ENCODE measurements around the gene PHLPP1. TPM values are rescaled to one million over a fixed set of nuclear protein-coding genes. Genes with fewer than 3 reads are reported as not detected.

Gene PHLPP1
- total and polyA plus RNA-seq, 9 donors = 4.4 to 15.9 (median 12.0) TPM

GRCh38 chr18:63022429-63023022 lies 307.2 kb downstream of the PHLPP1 start:
- Histone ChIP-seq H3K9me3 (no peaks in the 10 kb centered on the region), H3K27me3 (no peaks in the 10 kb centered on the region), H3K4me3 (no peak overlapping the region), H3K4me1 (ENCODE audit: insufficient read depth) (no peaks in the 10 kb centered on the region), H3K27ac (no peak overlapping the region), H3K36me3 (no peaks in the 10 kb centered on the region)
- TF ChIP-seq POLR2A (IDR thresholded peaks at IDR 0.05) (no peak), EP300 (IDR thresholded peaks at IDR 0.05) (no peak), CTCF (IDR thresholded peaks at IDR 0.05) (no peak)
- intact Hi-C loops (cut with DNase I) = loop anchor here in 2 of 4 donors (5.0 to 10.0 kb wide), 2 partner anchors 105 to 412 kb away; no protein-coding TSS in a partner anchor
- WGBS, 3 donors = 75 to 76% (median 75%) methylated on average over 26 of the region's 26 CpGs
- DNase-seq = no peak

GRCh38 chr18:63025251-63026090 lies 310.1 kb downstream of the PHLPP1 start:
- H3K4me1 ChIP-seq (ENCODE audit: insufficient read depth) = no peaks in the 10 kb centered on the region
- 63 to 66% (median 64%) methylated on average over 12 of the region's 12 CpGs for WGBS, 3 donors
- DNase-seq = peak in 1 of 5 donors; percentile 26
- no peaks in the 10 kb centered on the region for H3K27me3 ChIP-seq
- intact Hi-C loops (cut with DNase I) = loop anchor here in 2 of 4 donors (5.0 to 10.0 kb wide), 2 partner anchors 297 to 409 kb away; no protein-coding TSS in a partner anchor
- no peak overlapping the region for H3K4me3 ChIP-seq
- no peaks in the 10 kb centered on the region for H3K9me3 ChIP-seq
- TF ChIP-seq CTCF (IDR thresholded peaks at IDR 0.05) (no peak), EP300 (IDR thresholded peaks at IDR 0.05) (no peak)
- H3K36me3 ChIP-seq = no peaks in the 10 kb centered on the region
- no peak overlapping the region for H3K27ac ChIP-seq

- DNase-seq = no peak
- 83 to 90% (median 89%) methylated on average over 2 of the region's 2 CpGs for WGBS, 3 donors
- Histone ChIP-seq H3K36me3 (no peaks in the 10 kb centered on the region), H3K27me3 (no peaks in the 10 kb centered on the region), H3K4me1 (ENCODE audit: insufficient read depth) (no peaks in the 10 kb centered on the region), H3K4me3 (no peak overlapping the region), H3K9me3 (no peaks in the 10 kb centered on the region), H3K27ac (no peak overlapping the region)
- no peak for TF ChIP-seq EP300 (IDR thresholded peaks at IDR 0.05)
- no peak for TF ChIP-seq POLR2A (IDR thresholded peaks at IDR 0.05)
- TF ChIP-seq CTCF (IDR thresholded peaks at IDR 0.05) = no peak
- intact Hi-C loops (cut with DNase I) = loop anchor here in 2 of 4 donors (5.0 to 10.0 kb wide), 2 partner anchors 294 to 406 kb away; no protein-coding TSS in a partner anchor
These were observed 313.0 kb downstream of the PHLPP1 start for GRCh38 chr18:63028380-63028779.

Small RNA genes lying within 50 kb of the gene (small RNA-seq; reads per million reads assigned to genes)
- not detected for gene RNU6-142P

Other genes starting within 250 kb of the PHLPP1 start
- gene ZCCHC2, start 192.5 kb upstream of the PHLPP1 start, total RNA-seq = 10 to 100 TPM; 14.8 to 24.5 (median 22.3) TPM
- gene ZCCHC2, start 192.5 kb upstream of the PHLPP1 start, polyA plus RNA-seq = 10 to 100 TPM in 1 of 2 donors, 1 to 10 TPM in 1; 7.7 to 21.9 TPM

Measured in ovary (tissue), 9 donors.